Measurements from ENCODE around the gene CFAP46.

- TF ChIP-seq CTCF (conservative IDR thresholded peaks at IDR 0.05; ENCODE audit: low read length): no peak
- TF ChIP-seq EZH2phosphoT487 (IDR thresholded peaks at IDR 0.05; ENCODE audit: borderline replicate concordance): no peak
Measured at GRCh38 chr10:132851451-132851850, 90.9 kb downstream of the CFAP46 start.
